ENCODE data around the gene TMEM53. TPM values are rescaled to one million over a fixed set of nuclear protein-coding genes. Genes with fewer than 3 reads are reported as not detected.

TMEM53 gene
- total and polyA plus RNA-seq, 2 of the 8 experiments (the other 6 are each of a cell fraction or from before 2014, with no cell fraction given): 6.7 to 27.9 TPM

GRCh38 chr1:44616991-44617702 is 57.1 kb downstream of the TMEM53 start:
- Histone ChIP-seq H3K4me2 (ENCODE audit: insufficient read depth in 1 of 2, low read depth in 2 of 2, low read length in 2 of 2) (peak overlapping the region; percentile 84 to 86), H2AK5ac (ENCODE audit: low read depth, low read length) (no peak overlapping the region), H3K23me2 (ENCODE audit: low read depth, low read length) (peaks cover 9% of the 10 kb centered on the region; the same call in 1 of the 2 replicates), H3K14ac (ENCODE audit: insufficient read length) (no peak overlapping the region), H3K4me3 (ENCODE audit: extremely low read depth in 1 of 4, insufficient read depth in 2 of 4, low read depth in 3 of 4, low read length in 4 of 4) (peak overlapping the region; percentile 34 to 67 (median 53)), H2AFZ (ENCODE audit: low read length) (no peak overlapping the region), H3K27ac (ENCODE audit: low read depth, low read length) (no peak overlapping the region), H4K20me1 (replicated peaks in 1 of 2; ENCODE audit: control insufficient read depth in 1 of 2, insufficient read depth in 2 of 2, low read length in 2 of 2) (peaks cover 0 to 6% of the 10 kb centered on the region in 2 experiments), H3K4me1 (replicated peaks in 1 of 4; ENCODE audit: control insufficient read depth in 3 of 4, insufficient read depth in 4 of 4, low read length in 3 of 4) (peaks cover 0 to 7% (median 6%) of the 10 kb centered on the region in 4 experiments; a peak in 6 of 7 replicates), H3K79me2 (ENCODE audit: control insufficient read depth in 1 of 2, insufficient read depth in 2 of 2, low read length in 2 of 2) (no peaks in the 10 kb centered on the region), H2BK120ac (replicated peaks; ENCODE audit: low read depth, low read length) (no peak overlapping the region), H3K9ac (replicated peaks in 1 of 4; ENCODE audit: extremely low read depth in 1 of 4, low read depth in 3 of 4, low read length in 3 of 4) (no peak overlapping the region; a peak in 1 of 7 replicates), H3K23ac (ENCODE audit: insufficient read length) (no peak overlapping the region), H2BK12ac (ENCODE audit: low read depth, low read length) (no peak overlapping the region), H2BK20ac (ENCODE audit: low read length) (no peak overlapping the region), H3K9me3 (ENCODE audit: insufficient read depth in 2 of 2, low read depth in 1 of 2, low read length in 1 of 2) (no peaks in the 10 kb centered on the region), H4K91ac (replicated peaks; ENCODE audit: insufficient read length, low read length) (no peak overlapping the region), H4K5ac (ENCODE audit: insufficient read length, low read depth, low read length) (no peak overlapping the region), H3K79me1 (ENCODE audit: low read depth, low read length) (no peaks in the 10 kb centered on the region; the same call in 1 of the 2 replicates), H3K56ac (replicated peaks; ENCODE audit: insufficient read length, low read depth, low read length) (no peak overlapping the region), H3K27me3 (replicated peaks in 1 of 4; ENCODE audit: control insufficient read depth in 3 of 4, extremely low read depth in 1 of 4, insufficient read depth in 3 of 4, low read length in 3 of 4) (peaks cover 0 to 4% (median 2%) of the 10 kb centered on the region in 4 experiments; a peak in 3 of 7 replicates), H2BK15ac (ENCODE audit: low read length) (no peak overlapping the region), H4K8ac (ENCODE audit: extremely low read depth, insufficient read depth, low read length) (no peak overlapping the region; the same call in 1 of the 2 replicates), H3K18ac (ENCODE audit: extremely low read depth, low read length) (0 out of 2 replicates have a peak overlapping the region, but pooled peaks have one; percentile 13), H3K4ac (replicated peaks; ENCODE audit: insufficient read length, low read depth, low read length) (no peak overlapping the region), H3K36me3 (ENCODE audit: control insufficient read depth in 2 of 4, insufficient read depth in 4 of 4, low read length in 3 of 4) (peaks cover 0 to 4% (median under 1%) of the 10 kb centered on the region in 4 experiments; a peak in 1 of 8 replicates), H2BK5ac (ENCODE audit: low read depth, low read length) (no peak overlapping the region)
- FAIRE-seq (no peak), DNase-seq (ENCODE audit: low read depth in 1 of 2, low spot score in 2 of 2) (peak in 1 of 2 experiments; percentile 69)
- ChIA-PET POLR2A (ENCODE audit: partially characterized antibody) (interaction anchor here (1.0 to 30.8 kb wide), 4 partner anchors 8 to 105 kb away, joined by 4 to 633 read pairs (median 11); no protein-coding TSS in a partner anchor), CTCF (ENCODE audit: partially characterized antibody) (interaction anchor here (0.7 to 8.9 kb wide), 13 partner anchors 8 to 327 kb away, joined by 3 to 52 read pairs (median 6); no protein-coding TSS in a partner anchor)
- TF ChIP-seq TBP (IDR thresholded peaks at IDR 0.05; ENCODE audit: low read depth, low read length) (no peak), YY1 (IDR thresholded peaks at IDR 0.05; ENCODE audit: low read depth, low read length) (no peak), TAF1 (IDR thresholded peaks at IDR 0.05; ENCODE audit: low read depth, low read length) (no peak), ATF2 (IDR thresholded peaks at IDR 0.05; ENCODE audit: low read length) (no peak), POLR2AphosphoS5 (IDR thresholded peaks at IDR 0.05; ENCODE audit: low read depth, low read length) (no peak), BACH1 (IDR thresholded peaks at IDR 0.05; ENCODE audit: low read length) (no peak), NRF1 (IDR thresholded peaks at IDR 0.05; ENCODE audit: low read depth, low read length) (no peak)
- WGBS, 2 experiments (ENCODE audit: extremely low coverage in 1 of 2, insufficient coverage in 1 of 2, insufficient read length in 1 of 2, insufficient replicate concordance in 2 of 2, low coverage in 1 of 2, low lambda C conversion rate in 2 of 2, missing lambda C conversion rate in 1 of 2): 11% methylated on average over 36 of the region's 63 CpGs; no CpG with 5 or more reads in 1 of the 2 experiments

Data from H1 (cell line).